22Rv1 (cell line): Measurements from ENCODE around the gene SPINDOC.

Experiments
- ZFX ChIP-seq: fragments of 450-650 bp; IDR thresholded peaks from 2 replicates; pipeline ENCODE4 v1.6.1; 2017; ENCODE audit warnings: antibody characterized with exemption, borderline replicate concordance
- TF ChIP-seq, protein P1 (sequence below): fragments of 450-650 bp; IDR thresholded peaks from 2 replicates; pipeline ENCODE4 v1.5.1; 2017; ENCODE audit warnings: mild to moderate bottlenecking

DNA sequence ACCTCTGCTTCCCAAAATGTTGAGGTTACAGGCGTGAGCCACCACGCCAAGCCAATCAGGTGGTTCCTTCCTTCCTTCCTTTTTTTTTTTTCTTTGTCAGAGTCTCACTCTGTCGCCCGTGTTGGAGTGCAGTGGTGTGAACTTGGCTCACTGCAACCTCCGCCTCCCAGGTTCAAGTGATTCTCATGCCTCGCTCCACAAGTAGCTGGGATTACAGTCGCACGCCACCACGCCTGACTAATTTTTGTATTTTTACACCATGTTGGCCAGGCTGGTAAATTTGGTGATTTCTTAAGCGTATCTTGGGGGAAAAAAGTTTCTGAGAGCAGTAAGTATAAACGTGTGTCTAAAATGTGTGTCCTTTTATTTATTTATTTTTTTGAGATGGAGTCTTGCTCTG lies 18.2 kb upstream of the SPINDOC start:
- TF ChIP-seq, protein P1, sequence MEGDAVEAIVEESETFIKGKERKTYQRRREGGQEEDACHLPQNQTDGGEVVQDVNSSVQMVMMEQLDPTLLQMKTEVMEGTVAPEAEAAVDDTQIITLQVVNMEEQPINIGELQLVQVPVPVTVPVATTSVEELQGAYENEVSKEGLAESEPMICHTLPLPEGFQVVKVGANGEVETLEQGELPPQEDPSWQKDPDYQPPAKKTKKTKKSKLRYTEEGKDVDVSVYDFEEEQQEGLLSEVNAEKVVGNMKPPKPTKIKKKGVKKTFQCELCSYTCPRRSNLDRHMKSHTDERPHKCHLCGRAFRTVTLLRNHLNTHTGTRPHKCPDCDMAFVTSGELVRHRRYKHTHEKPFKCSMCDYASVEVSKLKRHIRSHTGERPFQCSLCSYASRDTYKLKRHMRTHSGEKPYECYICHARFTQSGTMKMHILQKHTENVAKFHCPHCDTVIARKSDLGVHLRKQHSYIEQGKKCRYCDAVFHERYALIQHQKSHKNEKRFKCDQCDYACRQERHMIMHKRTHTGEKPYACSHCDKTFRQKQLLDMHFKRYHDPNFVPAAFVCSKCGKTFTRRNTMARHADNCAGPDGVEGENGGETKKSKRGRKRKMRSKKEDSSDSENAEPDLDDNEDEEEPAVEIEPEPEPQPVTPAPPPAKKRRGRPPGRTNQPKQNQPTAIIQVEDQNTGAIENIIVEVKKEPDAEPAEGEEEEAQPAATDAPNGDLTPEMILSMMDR, result no peak
- TF ChIP-seq ZFX, result no peak
